IgD-negative memory B cell (primary cell): Measurements from ENCODE around the gene HEPN1. TPM values are rescaled to one million over a fixed set of nuclear protein-coding genes. Genes with fewer than 3 reads are reported as not detected.
"Not testable (repeated sequence)": the region's sequence is repeated elsewhere in the genome, so short reads cannot be mapped to it uniquely, and the experiment has no call there.

ENCODE experiments used
- H3K27ac Mint-ChIP-seq, 3 donors: one replicate each; pipeline ENCODE4 v1.8.0; 2020 to 2022; ENCODE audit warnings: mild to moderate bottlenecking in 3 of 3, mixed read lengths in 3 of 3, moderate library complexity in 1 of 3
- H3K27me3 Mint-ChIP-seq: one replicate; pipeline ENCODE4 v1.8.0; 2021; ENCODE audit warnings: mixed read lengths
- H3K36me3 Mint-ChIP-seq: one replicate; pipeline ENCODE4 v1.8.0; 2020; ENCODE audit warnings: mild to moderate bottlenecking, mixed read lengths
- H3K4me1 Mint-ChIP-seq, 3 donors: one replicate each; pipeline ENCODE4 v1.8.0; 2020 to 2022; ENCODE audit warnings: mixed read lengths in 3 of 3, mild to moderate bottlenecking in 1 of 3
- H3K4me3 Mint-ChIP-seq, 4 donors: one replicate each; pipeline ENCODE4 v1.8.0; 2020 to 2022; ENCODE audit warnings: mild to moderate bottlenecking in 4 of 4, mixed read lengths in 4 of 4, moderate library complexity in 3 of 4
- H3K9me3 Mint-ChIP-seq, 3 donors: one replicate each; pipeline ENCODE4 v1.8.0; 2020 to 2021; ENCODE audit warnings: mixed read lengths in 3 of 3, mild to moderate bottlenecking in 1 of 3
- polyA plus RNA-seq: library from polyadenylated mRNA; unstranded; fragments of 300-500 nt; fragmentation: Illumina TruSeq; gene quantifications from one replicate; pipeline ENCODE4 v1.2.3, GENCODE V29; 2021

HEPN1 gene
- polyA plus RNA-seq, 1 donor from 2014 or later, result not detected

DNA sequence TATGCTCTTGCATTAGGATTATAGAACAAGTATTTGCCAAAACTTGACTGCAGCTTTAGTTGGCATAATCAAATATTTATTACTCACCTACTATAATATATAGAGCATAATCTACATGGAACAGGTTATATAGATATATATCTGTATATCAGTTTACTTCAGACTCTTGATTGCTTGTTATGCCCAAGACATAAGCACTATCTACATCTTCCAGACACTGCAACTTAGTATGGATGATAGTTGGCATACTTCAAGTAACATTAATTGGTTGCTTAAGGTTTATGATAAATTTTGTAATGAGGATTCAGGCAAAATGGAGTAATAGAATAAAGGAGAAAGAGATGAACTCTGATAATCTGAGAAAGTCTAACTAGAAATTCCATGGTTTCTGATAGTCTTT lies 36.0 kb downstream of the HEPN1 start:
- no peaks in the 10 kb centered on the region for H3K36me3 Mint-ChIP-seq
- H3K9me3 Mint-ChIP-seq, result no peaks in the 10 kb centered on the region
- H3K4me1 Mint-ChIP-seq, result no peaks in the 10 kb centered on the region
- H3K27ac Mint-ChIP-seq, result no peak overlapping the region
- no peaks in the 10 kb centered on the region for H3K27me3 Mint-ChIP-seq
- no peak overlapping the region for H3K4me3 Mint-ChIP-seq

DNA sequence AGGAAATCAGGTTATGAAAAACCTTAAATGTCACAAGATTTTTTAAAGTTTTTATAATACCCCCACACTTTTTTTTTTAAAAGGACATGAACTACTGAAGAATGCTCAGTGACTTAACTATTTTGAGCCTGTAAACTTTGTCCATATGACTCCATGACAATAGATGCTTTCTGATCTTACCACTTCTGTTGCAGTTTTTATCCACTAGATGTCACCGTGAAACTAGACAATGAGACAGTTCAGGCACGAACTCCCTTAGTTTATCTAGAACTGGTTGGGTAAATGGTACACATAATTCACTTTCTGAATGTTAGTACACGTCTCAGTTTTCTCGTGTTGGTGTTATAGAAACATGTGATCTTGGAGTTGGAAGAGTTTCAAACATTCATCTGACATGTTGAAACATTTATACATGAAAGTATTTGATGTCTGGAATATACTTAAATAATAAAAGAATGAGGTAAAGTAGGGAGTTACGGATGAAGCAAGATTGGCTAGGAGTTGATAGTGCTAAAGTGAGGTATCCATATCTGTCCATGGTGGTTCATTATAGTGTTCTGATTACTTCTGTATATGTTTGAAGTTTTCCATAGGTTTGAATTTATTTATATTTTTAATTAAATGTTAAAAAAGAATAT lies 43.0 kb downstream of the HEPN1 start:
- Mint-ChIP-seq H3K27me3 (no peaks in the 10 kb centered on the region), H3K27ac (no peak overlapping the region), H3K4me3 (no peak overlapping the region), H3K4me1 (no peaks in the 10 kb centered on the region), H3K36me3 (no peaks in the 10 kb centered on the region), H3K9me3 (no peaks in the 10 kb centered on the region)

DNA sequence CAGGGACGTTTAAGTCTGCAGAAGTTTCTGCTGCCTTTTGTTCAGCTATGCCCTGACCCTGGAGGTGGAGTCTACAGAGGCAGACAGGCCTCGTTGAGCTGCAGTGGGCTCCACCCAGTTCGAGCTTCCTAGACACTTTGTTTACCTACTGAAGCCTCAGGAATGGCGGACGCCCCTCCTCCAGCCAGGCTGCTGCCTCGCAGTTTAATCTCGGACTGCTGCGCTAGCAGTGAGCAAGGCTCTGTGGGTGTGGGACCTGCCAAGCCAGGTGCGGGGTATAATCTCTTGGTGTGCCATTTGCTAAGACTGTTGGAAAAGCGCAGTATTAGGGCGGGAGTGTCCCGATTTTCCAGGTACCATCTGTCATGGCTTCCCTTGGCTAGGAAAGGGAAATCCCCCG lies 49.1 kb downstream of the HEPN1 start:
- not testable (repeated sequence) for H3K4me1 Mint-ChIP-seq, H3K9me3 Mint-ChIP-seq, H3K36me3 Mint-ChIP-seq, H3K27me3 Mint-ChIP-seq, H3K4me3 Mint-ChIP-seq, H3K27ac Mint-ChIP-seq

Other genes starting within 250 kb of the HEPN1 start
- gene SIAE, start 245.5 kb upstream of the HEPN1 start, polyA plus RNA-seq, result 1.4 TPM
- gene SPA17, start 245.3 kb upstream of the HEPN1 start, polyA plus RNA-seq, result 1.0 TPM
- 4.6 TPM for gene NRGN, start 179.3 kb upstream of the HEPN1 start, polyA plus RNA-seq
- gene VSIG2, start 167.0 kb upstream of the HEPN1 start, polyA plus RNA-seq, result not detected
- 2.5 TPM for gene ESAM, start 157.0 kb upstream of the HEPN1 start, polyA plus RNA-seq
- gene MSANTD2, start 118.8 kb upstream of the HEPN1 start, polyA plus RNA-seq, result 7.1 TPM
- not detected for gene ROBO3, start 53.8 kb upstream of the HEPN1 start, polyA plus RNA-seq
- not detected for gene ROBO4, start 21.4 kb upstream of the HEPN1 start, polyA plus RNA-seq
- gene HEPACAM, start 16.8 kb downstream of the HEPN1 start, polyA plus RNA-seq, result not detected
- 0.79 TPM for gene CCDC15, start 35.0 kb downstream of the HEPN1 start, polyA plus RNA-seq
- gene SLC37A2, start 144.1 kb downstream of the HEPN1 start, polyA plus RNA-seq, result 11.2 TPM
- gene TMEM218, start 192.4 kb downstream of the HEPN1 start, polyA plus RNA-seq, result 45.1 TPM
- gene PKNOX2, start 245.5 kb downstream of the HEPN1 start, polyA plus RNA-seq, result not detected